ENCODE data around the gene NFATC1.

- no peak for TF ChIP-seq CTCF (IDR thresholded peaks at IDR 0.05; ENCODE audit: poor library complexity, severe bottlenecking)
- no peak for TF ChIP-seq EP300 (conservative IDR thresholded peaks at IDR 0.05; ENCODE audit: poor library complexity, severe bottlenecking)
Measured at GRCh38 chr18:79513381-79514081, 117.8 kb downstream of the NFATC1 start.
